ENCODE measurements around the gene KRT82. TPM values are rescaled to one million over a fixed set of nuclear protein-coding genes. Genes with fewer than 3 reads are reported as not detected.

KRT82 gene
- total RNA-seq, 3 donors from 2014 or later, result not detected

DNA sequence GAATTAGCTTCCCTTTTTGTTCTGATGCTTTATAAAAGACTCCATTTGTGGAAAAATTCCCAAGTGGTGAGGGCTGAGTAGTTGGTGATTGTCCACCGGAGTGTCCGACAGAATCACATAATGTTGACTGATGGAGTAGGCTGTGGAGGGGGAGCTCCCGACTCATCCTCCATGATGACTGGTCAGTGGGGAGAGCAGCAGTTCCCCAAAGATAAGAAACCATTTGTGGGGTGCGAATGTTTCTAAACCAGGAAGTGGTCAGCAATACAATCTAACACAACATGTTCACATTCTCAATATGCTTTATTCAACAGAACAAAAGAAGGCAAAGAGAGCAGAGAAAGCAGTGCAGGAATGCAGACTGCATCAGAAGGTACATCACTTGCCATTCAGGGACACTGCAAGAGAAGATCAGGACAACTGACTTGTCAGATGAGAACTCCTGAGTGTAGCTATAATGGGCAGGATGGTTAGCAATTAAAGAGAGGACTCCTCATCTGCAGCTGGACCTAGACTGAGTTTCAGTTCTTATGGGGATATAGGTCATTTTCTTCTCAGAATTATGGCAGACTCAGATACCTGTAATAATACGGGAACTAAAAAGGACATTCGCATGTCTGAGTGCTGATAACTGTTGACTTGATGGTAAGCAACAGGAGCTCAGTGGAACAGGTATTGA lies 40.4 kb upstream of the KRT82 start:
- TF ChIP-seq, protein P1, sequence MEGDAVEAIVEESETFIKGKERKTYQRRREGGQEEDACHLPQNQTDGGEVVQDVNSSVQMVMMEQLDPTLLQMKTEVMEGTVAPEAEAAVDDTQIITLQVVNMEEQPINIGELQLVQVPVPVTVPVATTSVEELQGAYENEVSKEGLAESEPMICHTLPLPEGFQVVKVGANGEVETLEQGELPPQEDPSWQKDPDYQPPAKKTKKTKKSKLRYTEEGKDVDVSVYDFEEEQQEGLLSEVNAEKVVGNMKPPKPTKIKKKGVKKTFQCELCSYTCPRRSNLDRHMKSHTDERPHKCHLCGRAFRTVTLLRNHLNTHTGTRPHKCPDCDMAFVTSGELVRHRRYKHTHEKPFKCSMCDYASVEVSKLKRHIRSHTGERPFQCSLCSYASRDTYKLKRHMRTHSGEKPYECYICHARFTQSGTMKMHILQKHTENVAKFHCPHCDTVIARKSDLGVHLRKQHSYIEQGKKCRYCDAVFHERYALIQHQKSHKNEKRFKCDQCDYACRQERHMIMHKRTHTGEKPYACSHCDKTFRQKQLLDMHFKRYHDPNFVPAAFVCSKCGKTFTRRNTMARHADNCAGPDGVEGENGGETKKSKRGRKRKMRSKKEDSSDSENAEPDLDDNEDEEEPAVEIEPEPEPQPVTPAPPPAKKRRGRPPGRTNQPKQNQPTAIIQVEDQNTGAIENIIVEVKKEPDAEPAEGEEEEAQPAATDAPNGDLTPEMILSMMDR (IDR thresholded peaks at IDR 0.05), result no peak
- TF ChIP-seq POLR2A (IDR thresholded peaks at IDR 0.05) (no peak), POLR2AphosphoS5 (IDR thresholded peaks at IDR 0.05) (no peak)
- Histone ChIP-seq H3K4me1 (no peaks in the 10 kb centered on the region), H3K27ac (no peak overlapping the region), H3K4me3 (no peak overlapping the region), H3K36me3 (no peaks in the 10 kb centered on the region), H3K9me3 (no peaks in the 10 kb centered on the region), H3K27me3 (no peaks in the 10 kb centered on the region)
- intact Hi-C loops (cut with DNase I; ENCODE audit: low total_unique reads), result no loop called here
- no peak for DNase-seq (ENCODE audit: low spot score in 2 of 2)

- no peak for DNase-seq (ENCODE audit: low spot score in 2 of 2)
- H3K4me3 ChIP-seq, result no peak overlapping the region
Observed at GRCh38 chr12:52445876-52446275, 39.7 kb upstream of the KRT82 start.

DNA sequence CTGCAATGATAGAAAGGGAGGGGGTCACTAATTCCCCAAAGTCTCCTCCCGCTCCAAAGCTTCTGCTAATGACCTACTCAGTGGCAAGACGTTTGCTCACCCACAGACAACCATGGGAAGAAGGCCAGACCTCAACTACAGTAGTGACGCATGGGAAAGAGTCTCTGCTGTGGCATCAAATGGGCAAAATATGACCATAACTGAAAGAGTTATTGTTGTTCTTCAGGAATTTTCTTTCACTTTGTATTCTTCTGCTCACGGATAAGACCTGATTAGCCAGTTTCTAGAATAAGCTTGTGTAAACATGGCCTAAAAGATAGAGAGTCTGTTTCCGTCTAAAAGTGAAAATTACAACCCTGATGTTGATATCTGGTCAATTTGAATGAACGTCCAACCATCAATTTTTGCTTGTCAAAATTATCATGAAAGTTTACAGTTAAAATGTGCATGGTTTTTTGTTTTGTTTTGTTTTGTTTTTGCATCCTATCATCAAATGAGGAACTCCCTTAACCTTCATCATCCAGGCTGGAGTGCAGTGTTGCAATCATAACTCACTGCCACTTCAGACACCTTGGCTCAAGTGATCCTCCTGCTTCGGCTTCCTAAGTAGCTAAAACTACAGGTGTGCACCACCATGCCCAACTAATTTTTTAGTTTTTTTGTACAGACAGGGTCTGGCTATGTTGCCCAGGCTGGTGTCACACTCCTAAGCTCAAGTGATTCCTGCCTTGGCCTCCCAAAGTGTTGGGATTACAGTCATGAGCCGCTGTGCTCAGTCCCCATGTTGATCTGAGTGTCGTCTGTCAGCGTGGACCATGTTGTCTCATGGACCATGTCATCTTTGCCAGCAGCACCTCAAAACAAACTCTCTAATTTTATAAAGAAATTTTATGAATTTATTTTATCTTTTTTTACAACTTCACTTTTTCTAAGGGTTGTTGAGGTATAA lies 38.8 kb upstream of the KRT82 start:
- H3K36me3 ChIP-seq, result no peaks in the 10 kb centered on the region
- peak overlapping the region; percentile 58 to 71 for H3K27ac ChIP-seq
- H3K4me1 ChIP-seq, result no peaks in the 10 kb centered on the region
- DNase-seq (ENCODE audit: low spot score in 2 of 2), result no peak
- no peaks in the 10 kb centered on the region for H3K27me3 ChIP-seq
- TF ChIP-seq, protein P1 (IDR thresholded peaks at IDR 0.05), result no peak
- TF ChIP-seq POLR2A (IDR thresholded peaks at IDR 0.05), result no peak
- TF ChIP-seq POLR2AphosphoS5 (IDR thresholded peaks at IDR 0.05), result no peak
- H3K9me3 ChIP-seq, result no peaks in the 10 kb centered on the region
- intact Hi-C loops (cut with DNase I; ENCODE audit: low total_unique reads), result no loop called here
- H3K4me3 ChIP-seq, result no peak overlapping the region

More at GRCh38 chr12:52445876-52446275, 39.7 kb upstream of the KRT82 start:
- no peaks in the 10 kb centered on the region for H3K36me3 ChIP-seq
- TF ChIP-seq, protein P1 (IDR thresholded peaks at IDR 0.05), result no peak
- no peak overlapping the region for H3K27ac ChIP-seq
- intact Hi-C loops (cut with DNase I; ENCODE audit: low total_unique reads), result no loop called here
- H3K9me3 ChIP-seq, result no peaks in the 10 kb centered on the region
- no peaks in the 10 kb centered on the region for H3K27me3 ChIP-seq
- H3K4me1 ChIP-seq, result no peaks in the 10 kb centered on the region

DNA sequence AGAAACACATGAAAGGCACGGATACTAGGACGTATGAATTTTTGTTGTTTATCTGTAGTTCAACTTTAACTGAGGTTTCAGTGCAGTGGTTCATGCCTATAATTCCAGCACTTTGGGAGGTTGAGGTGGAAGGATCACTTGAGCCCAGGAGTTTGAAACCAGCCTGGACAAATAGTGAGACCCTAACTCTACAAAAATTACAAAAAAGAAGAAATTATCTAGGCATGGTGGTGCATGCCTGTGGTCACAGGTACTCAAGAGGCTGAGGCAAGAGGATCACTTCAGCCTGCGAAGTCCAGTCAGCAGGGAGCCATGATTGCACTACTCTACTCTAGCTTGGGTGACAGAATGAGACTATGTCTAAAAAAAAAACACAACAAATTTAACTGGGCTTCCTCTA lies 37.8 kb upstream of the KRT82 start:
- no peak for DNase-seq (ENCODE audit: low spot score in 2 of 2)
- no peak for TF ChIP-seq POLR2AphosphoS5 (IDR thresholded peaks at IDR 0.05)
- no peak for TF ChIP-seq POLR2A (IDR thresholded peaks at IDR 0.05)
- TF ChIP-seq, protein P1 (IDR thresholded peaks at IDR 0.05), result no peak
- H3K9me3 ChIP-seq, result no peaks in the 10 kb centered on the region
- no peaks in the 10 kb centered on the region for H3K36me3 ChIP-seq
- intact Hi-C loops (cut with DNase I; ENCODE audit: low total_unique reads), result no loop called here
- H3K27me3 ChIP-seq, result no peaks in the 10 kb centered on the region
- peak overlapping the region; percentile 58 to 71 for H3K27ac ChIP-seq
- no peak overlapping the region for H3K4me3 ChIP-seq
- H3K4me1 ChIP-seq, result no peaks in the 10 kb centered on the region

DNA sequence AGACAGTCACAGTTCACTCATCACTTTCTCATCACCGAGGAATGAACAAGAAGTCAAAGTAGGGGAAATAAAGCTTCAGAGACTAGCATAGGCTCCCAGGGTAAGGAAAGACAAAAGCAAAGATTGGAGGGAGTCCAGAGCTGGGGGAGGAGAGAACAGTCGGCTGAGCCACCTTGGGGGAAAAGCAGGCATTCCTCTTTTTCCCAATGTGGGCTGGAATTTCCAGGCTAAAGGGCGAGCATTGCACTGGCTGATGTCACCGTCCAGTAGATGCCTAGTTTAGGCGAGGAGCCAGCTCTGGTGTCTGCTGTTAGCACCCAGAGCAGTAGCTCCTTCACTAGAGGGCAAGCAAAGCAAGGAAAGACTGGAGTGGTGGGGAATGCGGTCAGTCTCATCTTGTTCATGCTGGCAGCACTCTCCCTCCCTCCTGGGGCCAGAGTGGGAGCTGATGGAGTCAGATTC lies 36.5 kb upstream of the KRT82 start:
- DNase-seq (ENCODE audit: low spot score in 2 of 2), result peak in 1 of 2 donors; percentile 81
- H3K4me1 ChIP-seq, result no peaks in the 10 kb centered on the region
- intact Hi-C loops (cut with DNase I; ENCODE audit: low total_unique reads), result no loop called here
- no peaks in the 10 kb centered on the region for H3K36me3 ChIP-seq
- no peaks in the 10 kb centered on the region for H3K27me3 ChIP-seq
- no peak overlapping the region for H3K4me3 ChIP-seq
- H3K9me3 ChIP-seq, result no peaks in the 10 kb centered on the region
- peak overlapping the region; percentile 71 to 77 for H3K27ac ChIP-seq
- no peak for TF ChIP-seq POLR2A (IDR thresholded peaks at IDR 0.05)
- TF ChIP-seq POLR2AphosphoS5 (IDR thresholded peaks at IDR 0.05), result no peak
- TF ChIP-seq, protein P1 (IDR thresholded peaks at IDR 0.05), result no peak
